H1 (cell line): ENCODE results near the gene IER3IP1. TPM values are rescaled to one million over a fixed set of nuclear protein-coding genes. Genes with fewer than 3 reads are reported as not detected.

Experiments
- ASH2L ChIP-seq: fragments of 200-600, 300-600 bp; sonication (generic); IDR thresholded peaks from one replicate; pipeline ENCODE4 v1.7.1; 2017; ENCODE audit warnings: low read length
- CBX5 ChIP-seq: fragments of 300-800, 300-1000 bp; sonication (generic); IDR thresholded peaks from 2 replicates; pipeline ENCODE4 v1.7.1; 2016; ENCODE audit warnings: antibody characterized with exemption, low read length, low read depth
- CBX8 ChIP-seq: fragments of 300-800, 300-1000 bp; sonication (generic); IDR thresholded peaks from 2 replicates; pipeline ENCODE4 v1.7.1; 2016; ENCODE audit warnings: low read depth, low read length, borderline replicate concordance
- EP300 ChIP-seq, 2 experiments: IDR thresholded peaks; 1 replicate in 1 of 2; 2 replicates in 1 of 2; pipeline ENCODE4 v1.6.1; 2011 to 2012; ENCODE audit warnings: low read depth in 2 of 2, low read length in 2 of 2, mild to moderate bottlenecking in 2 of 2, borderline replicate concordance in 1 of 2, inconsistent platforms in 1 of 2, moderate library complexity in 1 of 2
- FOSL1 ChIP-seq: IDR thresholded peaks from 2 replicates; pipeline ENCODE4 v1.6.1; 2011; ENCODE audit warnings: mild to moderate bottlenecking, low read depth, low read length, moderate library complexity; ENCODE audit not compliant: insufficient read depth
- MAFK ChIP-seq: IDR thresholded peaks from 2 replicates; pipeline ENCODE4 v1.6.1; 2012; ENCODE audit warnings: low read depth, mild to moderate bottlenecking, improper control_type of control experiment, low read length
- PHF8 ChIP-seq: fragments of 200-600 bp; sonication (generic); conservative IDR thresholded peaks from 2 replicates; pipeline ENCODE4 v1.7.1; 2012; ENCODE audit warnings: low read depth, mild to moderate bottlenecking, inconsistent platforms, low read length, moderate library complexity
- RFX5 ChIP-seq: IDR thresholded peaks from 2 replicates; pipeline ENCODE4 v1.6.1; 2011; ENCODE audit warnings: low read depth, low read length, improper control_type of control experiment, borderline replicate concordance
- SAP30 ChIP-seq: fragments of 300-600 bp; sonication (generic); IDR thresholded peaks from 2 replicates; pipeline ENCODE4 v1.7.1; 2012; ENCODE audit warnings: low read length, moderate library complexity, mild to moderate bottlenecking, inconsistent platforms; ENCODE audit not compliant: insufficient read depth, insufficient replicate concordance
- SP4 ChIP-seq: IDR thresholded peaks from 2 replicates; pipeline ENCODE4 v1.6.1; 2012; ENCODE audit warnings: low read length, inconsistent platforms
- TAF1 ChIP-seq: IDR thresholded peaks from 2 replicates; pipeline ENCODE4 v1.6.1; 2011; ENCODE audit warnings: mild to moderate bottlenecking, low read depth, low read length
- polyA plus RNA-seq, 7 experiments: library from polyadenylated mRNA; depleted of rRNA in 3 of 7; stranded (reverse) in 5 of 7; unstranded in 2 of 7; fragments of >200 nt in 5 of 7; fragments of 200-250 nt in 2 of 7; gene quantifications; 1 replicate in 5 of 7; 2 replicates in 1 of 7; 4 replicates in 1 of 7; pipeline versions ENCODE4 v1.2.1 to v1.2.3, GENCODE V29; 2011 to 2013; ENCODE audit warnings: missing spikeins in 2 of 7, mixed read lengths in 2 of 7
- total RNA-seq: library from RNA; stranded (reverse); fragmentation: NEBNext Ultra II Directional; extraction: Animal tissue kit (Norgen Biotek cat#: 25700); gene quantifications from 2 replicates; pipeline ENCODE4 v1.2.1, GENCODE V29; 2021
- TF ChIP-seq, protein P1 (sequence below): IDR thresholded peaks from 2 replicates; pipeline ENCODE4 v1.6.1; 2011; ENCODE audit warnings: low read length, improper control_type of control experiment
- TF ChIP-seq, protein P2 (sequence below): IDR thresholded peaks from 2 replicates; pipeline ENCODE4 v1.6.1; 2012; ENCODE audit warnings: inconsistent platforms

IER3IP1 gene
- total and polyA plus RNA-seq, 2 of the 8 experiments (the other 6 are each of a cell fraction or from before 2014, with no cell fraction given), result 6.0 to 8.5 TPM

DNA sequence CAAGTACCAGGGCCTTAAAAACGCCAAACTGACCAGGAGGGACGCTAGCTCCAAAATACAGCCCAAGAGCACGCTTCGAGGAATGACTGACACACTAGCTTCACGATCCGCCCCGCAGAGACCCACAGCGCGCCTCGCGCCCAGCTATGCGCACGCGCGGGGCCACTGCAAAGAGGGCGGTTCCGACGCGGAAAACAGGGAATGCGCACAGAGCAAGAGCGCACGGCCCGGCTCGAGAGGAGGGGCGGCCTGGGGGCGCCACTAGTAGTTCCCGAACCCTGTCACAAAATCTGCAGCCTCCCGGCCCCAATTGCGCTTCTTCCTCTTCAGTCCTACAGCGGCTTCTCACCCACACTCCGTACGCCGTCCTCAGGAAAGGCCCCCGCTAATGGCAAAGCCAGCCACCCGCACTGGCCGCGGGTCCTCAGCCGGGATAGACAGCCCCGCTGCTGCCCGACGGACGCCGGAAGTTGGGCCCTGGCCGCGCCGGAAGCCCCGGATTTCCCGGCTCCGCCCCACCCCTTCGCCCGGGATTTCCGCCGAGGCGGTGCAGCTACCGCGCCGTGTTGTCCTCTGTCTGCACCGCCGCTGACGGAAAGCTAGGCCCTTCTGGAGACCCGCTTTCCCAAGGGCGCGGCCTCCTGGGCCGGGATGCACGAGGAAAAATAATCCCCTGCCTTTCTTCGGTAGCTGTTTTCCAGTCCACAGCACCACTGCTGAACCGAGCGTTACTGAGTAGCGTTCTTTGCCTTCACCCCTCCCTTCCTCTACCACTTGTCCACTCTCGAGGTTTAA lies 25.9 kb downstream of the IER3IP1 start, which contains the start of gene HDHD2 (continued):
- TF ChIP-seq MAFK, result no peak
- TF ChIP-seq CBX5, result no peak
- TF ChIP-seq TAF1, result peak; percentile 76
- TF ChIP-seq PHF8, result peak; percentile 91
- TF ChIP-seq, protein P1, sequence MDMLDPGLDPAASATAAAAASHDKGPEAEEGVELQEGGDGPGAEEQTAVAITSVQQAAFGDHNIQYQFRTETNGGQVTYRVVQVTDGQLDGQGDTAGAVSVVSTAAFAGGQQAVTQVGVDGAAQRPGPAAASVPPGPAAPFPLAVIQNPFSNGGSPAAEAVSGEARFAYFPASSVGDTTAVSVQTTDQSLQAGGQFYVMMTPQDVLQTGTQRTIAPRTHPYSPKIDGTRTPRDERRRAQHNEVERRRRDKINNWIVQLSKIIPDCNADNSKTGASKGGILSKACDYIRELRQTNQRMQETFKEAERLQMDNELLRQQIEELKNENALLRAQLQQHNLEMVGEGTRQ, result no peak
- no peak for TF ChIP-seq SAP30
- no peak for TF ChIP-seq CBX8
- TF ChIP-seq SP4, result no peak
- TF ChIP-seq ASH2L, result peak; percentile 88
- TF ChIP-seq FOSL1, result no peak
- TF ChIP-seq, protein P2, sequence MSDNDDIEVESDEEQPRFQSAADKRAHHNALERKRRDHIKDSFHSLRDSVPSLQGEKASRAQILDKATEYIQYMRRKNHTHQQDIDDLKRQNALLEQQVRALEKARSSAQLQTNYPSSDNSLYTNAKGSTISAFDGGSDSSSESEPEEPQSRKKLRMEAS, result peak; percentile 74
- TF ChIP-seq EP300 (IDR thresholded peaks at IDR 0.05; ENCODE audit: borderline replicate concordance in 1 of 2, low read depth in 2 of 2, low read length in 2 of 2), result no peak
- no peak for TF ChIP-seq RFX5
